Neural cell (in vitro differentiated cells): ENCODE measurements around the gene CAPN5. TPM values are rescaled to one million over a fixed set of nuclear protein-coding genes. Genes with fewer than 3 reads are reported as not detected.

Experiments used
- H2AFZ ChIP-seq: fragments of 200-600, 300-800 bp; sonication (generic), shearing (Covaris generic); 2 replicates; pipeline ENCODE4 v1.6.0; 2014; ENCODE audit warnings: low read depth, mild to moderate bottlenecking, antibody characterized with exemption, low read length, moderate library complexity
- H3F3A ChIP-seq: fragments of 200-600 bp; shearing (Covaris generic); 2 replicates; pipeline ENCODE4 v1.6.1; 2016; ENCODE audit warnings: mild to moderate bottlenecking, moderate library complexity, mixed read lengths, antibody characterized with exemption, low read length; ENCODE audit not compliant: insufficient read depth, poor library complexity, severe bottlenecking
- H3K27ac ChIP-seq: fragments of 200-600, 300-800 bp; sonication (generic), shearing (Covaris generic); 2 replicates; pipeline ENCODE4 v1.5.1; 2014; ENCODE audit warnings: mild to moderate bottlenecking, low read length, moderate library complexity
- H3K27me3 ChIP-seq: fragments of 300-800, 200-600 bp; sonication (generic), shearing (Covaris generic); 2 replicates; pipeline ENCODE4 v1.6.0; 2014; ENCODE audit warnings: mild to moderate bottlenecking, low read depth, low read length, moderate library complexity; ENCODE audit not compliant: insufficient read depth
- H3K36me3 ChIP-seq: fragments of 300-800, 200-600 bp; sonication (generic), shearing (Covaris generic); 2 replicates; pipeline ENCODE4 v1.5.1; 2014; ENCODE audit warnings: mild to moderate bottlenecking, antibody characterized with exemption, low read length, moderate library complexity; ENCODE audit not compliant: insufficient read depth
- H3K4me2 ChIP-seq: fragments of 300-800, 200-600 bp; sonication (generic), shearing (Covaris generic); 2 replicates; pipeline ENCODE4 v1.6.0; 2014; ENCODE audit warnings: mild to moderate bottlenecking, low read length
- H3K4me3 ChIP-seq: fragments of 300-800, 200-600 bp; sonication (generic), shearing (Covaris generic); 2 replicates; pipeline ENCODE4 v1.5.1; 2014; ENCODE audit warnings: mild to moderate bottlenecking, low read length, moderate library complexity
- H3K79me2 ChIP-seq: fragments of 200-600 bp; shearing (Covaris generic); replicated peaks from 2 replicates; pipeline ENCODE4 v1.6.0; 2014; ENCODE audit warnings: mild to moderate bottlenecking, low read length, moderate library complexity; ENCODE audit not compliant: insufficient read depth
- H3K9ac ChIP-seq: fragments of 300-800, 200-600 bp; sonication (generic), shearing (Covaris generic); 2 replicates; pipeline ENCODE4 v1.6.1; 2016; ENCODE audit warnings: mild to moderate bottlenecking, low read length, mixed read lengths
- H3K9me2 ChIP-seq: fragments of 200-600 bp; shearing (Covaris generic); 2 replicates; pipeline ENCODE4 v1.6.1; 2016; ENCODE audit warnings: mild to moderate bottlenecking, low read length, mixed read lengths; ENCODE audit not compliant: insufficient read depth
- H3K9me3 ChIP-seq: fragments of 200-600, 300-800 bp; sonication (generic), shearing (Covaris generic); 2 replicates; pipeline ENCODE4 v1.6.1; 2016; ENCODE audit warnings: mild to moderate bottlenecking, mixed run types, low read length, moderate library complexity, mixed read lengths
- H4K20me1 ChIP-seq: fragments of 200-600 bp; shearing (Covaris generic); 2 replicates; pipeline ENCODE4 v1.6.1; 2016; ENCODE audit warnings: mild to moderate bottlenecking, mixed run types; ENCODE audit not compliant: insufficient read depth
- CTCF ChIP-seq: fragments of 450-650 bp; IDR thresholded peaks from 2 replicates; pipeline ENCODE4 v1.5.1; 2014; ENCODE audit warnings: antibody characterized with exemption, mild to moderate bottlenecking, moderate library complexity; ENCODE audit not compliant: poor library complexity, severe bottlenecking
- EP300 ChIP-seq: fragments of 450-650 bp; conservative IDR thresholded peaks from 2 replicates; pipeline ENCODE4 v1.6.1; 2014; ENCODE audit warnings: antibody characterized with exemption, mild to moderate bottlenecking, moderate library complexity; ENCODE audit not compliant: poor library complexity, severe bottlenecking
- EZH2 ChIP-seq: fragments of 200-600, 300-800 bp; shearing (Covaris generic), sonication (generic); IDR thresholded peaks from 2 replicates; pipeline ENCODE4 v1.6.1; 2014; ENCODE audit warnings: antibody characterized with exemption, low read length, borderline replicate concordance, mild to moderate bottlenecking; ENCODE audit not compliant: insufficient read depth, poor library complexity, severe bottlenecking
- MXI1 ChIP-seq: fragments of 450-650 bp; conservative IDR thresholded peaks from 2 replicates; pipeline ENCODE4 v1.6.1; 2014; ENCODE audit warnings: antibody characterized with exemption, mild to moderate bottlenecking; ENCODE audit not compliant: poor library complexity, severe bottlenecking
- POLR2AphosphoS5 ChIP-seq: IDR thresholded peaks from 2 replicates; pipeline ENCODE4 v1.6.1; 2012
- RAD21 ChIP-seq: fragments of 450-650 bp; conservative IDR thresholded peaks from 2 replicates; pipeline ENCODE4 v1.6.1; 2014; ENCODE audit warnings: antibody characterized with exemption, mild to moderate bottlenecking, moderate library complexity
- REST ChIP-seq: IDR thresholded peaks from 2 replicates; pipeline ENCODE4 v1.6.1; 2012; ENCODE audit warnings: borderline replicate concordance
- SMC3 ChIP-seq: fragments of 450-650 bp; conservative IDR thresholded peaks from 2 replicates; pipeline ENCODE4 v1.6.1; 2014; ENCODE audit warnings: antibody characterized with exemption, mild to moderate bottlenecking, moderate library complexity; ENCODE audit not compliant: poor library complexity
- TAF1 ChIP-seq: IDR thresholded peaks from 2 replicates; pipeline ENCODE4 v1.6.1; 2012; ENCODE audit warnings: low read depth
- polyA plus RNA-seq: library from polyadenylated mRNA; depleted of rRNA; stranded (reverse); fragments of >200 nt; gene quantifications from 2 replicates; pipeline ENCODE4 v1.2.3, GENCODE V29; 2014

The CAPN5 gene
- polyA plus RNA-seq, 1 donor from 2014 or later: 20.5 TPM

GRCh38 chr11:77152846-77153245, 86.1 kb downstream of the CAPN5 start:
- no peaks in the 10 kb centered on the region for H3K9me3 ChIP-seq
- no peak overlapping the region for H3K9ac ChIP-seq
- TF ChIP-seq MXI1 (no peak), TAF1 (no peak), EP300 (no peak), SMC3 (no peak), POLR2AphosphoS5 (no peak), RAD21 (no peak), EZH2 (no peak), REST (no peak), CTCF (no peak)
- H3K36me3 ChIP-seq: no peaks in the 10 kb centered on the region
- no peaks in the 10 kb centered on the region for H3K79me2 ChIP-seq
- no peak overlapping the region for H3K27ac ChIP-seq
- no peak overlapping the region for H2AFZ ChIP-seq
- no peaks in the 10 kb centered on the region for H3K27me3 ChIP-seq
- H3K9me2 ChIP-seq: no peaks in the 10 kb centered on the region
- H3K4me3 ChIP-seq: no peak overlapping the region
- no peaks in the 10 kb centered on the region for H3F3A ChIP-seq
- no peaks in the 10 kb centered on the region for H4K20me1 ChIP-seq
- no peak overlapping the region for H3K4me2 ChIP-seq

GRCh38 chr11:77153276-77154185, 86.8 kb downstream of the CAPN5 start:
- Histone ChIP-seq H3K9ac (no peak overlapping the region), H3K27ac (no peak overlapping the region)
- TF ChIP-seq MXI1 (no peak), CTCF (no peak), RAD21 (no peak), EZH2 (no peak), TAF1 (no peak), EP300 (no peak)

More at GRCh38 chr11:77153276-77154185, 86.8 kb downstream of the CAPN5 start:
- H3K36me3 ChIP-seq: no peaks in the 10 kb centered on the region
- H4K20me1 ChIP-seq: no peaks in the 10 kb centered on the region
- H3F3A ChIP-seq: no peaks in the 10 kb centered on the region
- H3K9me3 ChIP-seq: no peaks in the 10 kb centered on the region
- no peak overlapping the region for H3K4me3 ChIP-seq
- no peaks in the 10 kb centered on the region for H3K9me2 ChIP-seq
- no peak overlapping the region for H3K4me2 ChIP-seq
- no peaks in the 10 kb centered on the region for H3K79me2 ChIP-seq
- no peaks in the 10 kb centered on the region for H3K27me3 ChIP-seq
- H2AFZ ChIP-seq: no peak overlapping the region
